Stimulated activated effector memory CD8-positive, alpha-beta T cell treated with anti-CD3 and anti-CD28 coated beads, Interleukin-12 subunit alpha, Interleukin-12 subunit beta, amount 100 ng/mL, for 72 hours (primary cell): ENCODE data around the gene ATP13A2.

Experiments used
- ATAC-seq: fragments of 150-1000 bp; cut with Tn5 transposase; 2 replicates; pipeline ENCODE4 v1.10.0; 2021
- DNase-seq, 2 donors: peaks; one replicate each; pipeline ENCODE4 v3.0.0; 2021 to 2022; ENCODE audit warnings: low spot score in 2 of 2
- H3K27ac Mint-ChIP-seq: one replicate; pipeline ENCODE4 v1.8.0; 2022; ENCODE audit warnings: mild to moderate bottlenecking, mixed read lengths
- H3K36me3 Mint-ChIP-seq: one replicate; pipeline ENCODE4 v1.8.0; 2022; ENCODE audit warnings: mild to moderate bottlenecking, mixed read lengths
- H3K4me1 Mint-ChIP-seq: one replicate; pipeline ENCODE4 v1.8.0; 2022; ENCODE audit warnings: mixed read lengths
- H3K4me3 Mint-ChIP-seq: one replicate; pipeline ENCODE4 v1.8.0; 2022; ENCODE audit warnings: mild to moderate bottlenecking, mixed read lengths
- H3K9me3 Mint-ChIP-seq: one replicate; pipeline ENCODE4 v1.8.0; 2022; ENCODE audit warnings: mixed read lengths

The ATP13A2 gene, protein sequence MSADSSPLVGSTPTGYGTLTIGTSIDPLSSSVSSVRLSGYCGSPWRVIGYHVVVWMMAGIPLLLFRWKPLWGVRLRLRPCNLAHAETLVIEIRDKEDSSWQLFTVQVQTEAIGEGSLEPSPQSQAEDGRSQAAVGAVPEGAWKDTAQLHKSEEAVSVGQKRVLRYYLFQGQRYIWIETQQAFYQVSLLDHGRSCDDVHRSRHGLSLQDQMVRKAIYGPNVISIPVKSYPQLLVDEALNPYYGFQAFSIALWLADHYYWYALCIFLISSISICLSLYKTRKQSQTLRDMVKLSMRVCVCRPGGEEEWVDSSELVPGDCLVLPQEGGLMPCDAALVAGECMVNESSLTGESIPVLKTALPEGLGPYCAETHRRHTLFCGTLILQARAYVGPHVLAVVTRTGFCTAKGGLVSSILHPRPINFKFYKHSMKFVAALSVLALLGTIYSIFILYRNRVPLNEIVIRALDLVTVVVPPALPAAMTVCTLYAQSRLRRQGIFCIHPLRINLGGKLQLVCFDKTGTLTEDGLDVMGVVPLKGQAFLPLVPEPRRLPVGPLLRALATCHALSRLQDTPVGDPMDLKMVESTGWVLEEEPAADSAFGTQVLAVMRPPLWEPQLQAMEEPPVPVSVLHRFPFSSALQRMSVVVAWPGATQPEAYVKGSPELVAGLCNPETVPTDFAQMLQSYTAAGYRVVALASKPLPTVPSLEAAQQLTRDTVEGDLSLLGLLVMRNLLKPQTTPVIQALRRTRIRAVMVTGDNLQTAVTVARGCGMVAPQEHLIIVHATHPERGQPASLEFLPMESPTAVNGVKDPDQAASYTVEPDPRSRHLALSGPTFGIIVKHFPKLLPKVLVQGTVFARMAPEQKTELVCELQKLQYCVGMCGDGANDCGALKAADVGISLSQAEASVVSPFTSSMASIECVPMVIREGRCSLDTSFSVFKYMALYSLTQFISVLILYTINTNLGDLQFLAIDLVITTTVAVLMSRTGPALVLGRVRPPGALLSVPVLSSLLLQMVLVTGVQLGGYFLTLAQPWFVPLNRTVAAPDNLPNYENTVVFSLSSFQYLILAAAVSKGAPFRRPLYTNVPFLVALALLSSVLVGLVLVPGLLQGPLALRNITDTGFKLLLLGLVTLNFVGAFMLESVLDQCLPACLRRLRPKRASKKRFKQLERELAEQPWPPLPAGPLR

DNA sequence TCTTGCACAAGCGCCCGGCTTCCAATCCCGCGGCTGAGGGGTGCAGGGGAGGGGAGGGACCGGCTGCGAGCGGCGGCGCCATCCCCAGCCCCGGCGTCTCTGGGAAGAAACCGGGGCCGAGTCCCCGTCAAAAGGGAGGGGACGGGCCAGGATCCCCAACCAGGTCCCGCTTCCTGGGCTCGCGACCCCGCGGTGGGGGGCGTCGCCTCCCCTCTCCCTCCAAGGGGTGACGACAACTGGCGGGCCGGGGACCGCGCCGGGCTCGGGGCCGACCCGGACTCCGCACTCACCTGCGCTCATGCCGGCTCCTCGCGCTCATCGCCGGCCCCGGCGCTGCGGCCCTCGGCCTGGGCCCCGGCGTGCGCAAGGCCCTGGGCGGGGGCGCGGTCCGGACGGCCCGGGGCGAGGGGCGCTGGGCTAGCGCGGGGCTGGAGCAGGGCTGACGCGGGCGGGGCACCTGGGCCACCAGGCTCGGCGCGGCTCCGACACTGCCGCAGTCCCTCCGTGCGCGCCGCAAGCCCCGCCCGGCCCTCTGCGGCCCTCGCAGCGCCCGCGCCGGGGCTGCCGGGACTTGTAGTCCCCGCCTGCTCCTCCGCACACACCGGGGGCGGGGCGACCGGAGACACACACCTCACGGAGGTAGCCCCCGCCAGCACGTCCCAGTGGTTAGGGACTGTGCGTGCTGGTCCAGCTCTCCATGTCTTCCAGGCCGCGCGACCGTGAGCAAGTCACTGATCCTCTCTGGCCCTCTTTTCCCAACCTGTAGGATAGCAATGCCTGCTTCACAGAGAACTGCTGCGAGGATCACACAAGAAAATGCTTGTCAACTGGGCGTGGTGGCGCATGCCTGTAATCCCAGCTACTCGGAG, at the start of gene ATP13A2:
ATP13A2 (minus strand) TSS at position 490 of the 869 bp plus-strand sequence; CDS start at position 300, 190 bp downstream.
- DNase-seq (peak; percentile 76 to 89), ATAC-seq (peak; percentile 99)
- Mint-ChIP-seq H3K27ac (peak within 1 kb of the TSS; percentile 67), H3K4me1 (peaks cover 29% of the 10 kb centered on the region), H3K9me3 (no peaks in the 10 kb centered on the region), H3K36me3 (no peaks in the 10 kb centered on the region), H3K4me3 (peak within 1 kb of the TSS; percentile 79)

GRCh38 chr1:17061486-17061885, 49.8 kb upstream of the ATP13A2 start:
- Mint-ChIP-seq H3K27ac (no peak overlapping the region), H3K36me3 (no peaks in the 10 kb centered on the region), H3K9me3 (no peaks in the 10 kb centered on the region), H3K4me1 (no peaks in the 10 kb centered on the region), H3K4me3 (no peak overlapping the region)
- ATAC-seq (no peak), DNase-seq (no peak)

- no peak for DNase-seq
- no peaks in the 10 kb centered on the region for H3K36me3 Mint-ChIP-seq
- no peaks in the 10 kb centered on the region for H3K4me1 Mint-ChIP-seq
Observed at GRCh38 chr1:17060306-17060749, 48.6 kb upstream of the ATP13A2 start.

DNA sequence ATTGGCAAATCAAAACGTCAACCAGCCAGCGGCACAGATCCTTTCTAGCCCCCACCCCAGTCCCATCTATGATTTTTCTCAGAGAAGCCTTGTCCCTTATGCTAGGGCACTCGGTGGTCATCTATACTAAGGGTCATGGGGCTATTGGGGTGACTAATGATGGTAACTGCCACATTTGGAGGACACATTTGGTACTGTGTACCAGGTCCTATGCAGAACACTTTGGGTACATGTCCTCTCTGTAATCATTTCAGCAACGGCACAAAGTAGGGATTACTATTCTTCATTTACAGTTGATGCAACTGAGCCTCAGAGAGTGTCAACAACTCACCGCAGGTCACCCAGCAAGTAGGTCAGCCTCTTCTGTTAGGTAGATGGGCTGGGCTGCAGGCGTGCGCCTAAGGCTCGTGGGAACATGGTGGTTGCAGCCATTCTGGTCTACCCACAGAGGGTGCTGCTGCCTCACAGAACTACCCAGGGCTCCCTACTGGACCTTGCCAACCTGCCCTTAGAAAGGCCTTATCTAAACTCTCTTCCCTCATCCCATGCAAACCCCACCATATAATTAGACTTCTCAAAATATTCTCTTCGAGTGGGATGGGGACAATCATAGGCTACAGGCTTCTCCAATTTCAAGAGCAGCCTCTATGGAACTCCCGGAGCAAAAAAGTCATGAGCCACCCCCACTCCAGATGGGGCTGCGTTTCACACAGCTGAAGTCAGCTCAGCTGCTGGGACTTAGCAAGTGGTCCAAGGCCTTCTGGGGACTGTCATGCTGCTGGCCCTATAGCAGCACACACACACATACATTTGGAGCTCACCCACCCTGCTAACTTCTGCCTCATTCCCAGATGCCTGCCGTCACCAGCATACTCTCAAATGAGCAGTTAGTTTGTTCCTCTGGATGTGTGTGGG, 47.9 kb upstream of the ATP13A2 start:
- H3K4me3 Mint-ChIP-seq: no peak overlapping the region
- no peaks in the 10 kb centered on the region for H3K9me3 Mint-ChIP-seq
- ATAC-seq (peak; percentile 88), DNase-seq (peak; percentile 24 to 63)
- H3K27ac Mint-ChIP-seq: no peak overlapping the region
- no peaks in the 10 kb centered on the region for H3K4me1 Mint-ChIP-seq
- H3K36me3 Mint-ChIP-seq: peaks cover 6% of the 10 kb centered on the region

More at GRCh38 chr1:17060306-17060749, 48.6 kb upstream of the ATP13A2 start:
- Mint-ChIP-seq H3K4me3 (no peak overlapping the region), H3K27ac (no peak overlapping the region), H3K9me3 (no peaks in the 10 kb centered on the region)
- no peak for ATAC-seq

DNA sequence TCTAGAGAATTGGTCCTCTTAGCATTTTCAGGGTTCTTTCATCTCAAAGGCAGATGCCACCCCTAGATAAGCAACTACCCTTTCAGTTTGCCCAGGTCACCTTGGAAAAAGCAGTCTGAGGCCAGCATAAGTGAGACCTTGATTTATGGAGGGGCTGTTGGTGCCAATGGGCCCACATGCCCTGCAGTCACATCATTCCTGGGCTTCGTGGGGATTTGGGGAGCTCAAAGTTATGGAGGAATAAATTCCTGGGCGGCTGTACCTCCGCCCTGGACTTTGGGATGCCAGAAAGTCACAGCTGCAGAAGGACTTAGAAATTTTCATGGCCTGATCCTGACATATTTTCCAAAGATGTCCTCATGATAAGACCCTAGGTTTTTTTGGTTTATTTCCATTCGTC, 44.8 kb upstream of the ATP13A2 start:
- H3K27ac Mint-ChIP-seq: no peak overlapping the region
- peaks cover 23% of the 10 kb centered on the region for H3K36me3 Mint-ChIP-seq
- ATAC-seq (no peak), DNase-seq (no peak)
- no peak overlapping the region for H3K4me3 Mint-ChIP-seq
- no peaks in the 10 kb centered on the region for H3K9me3 Mint-ChIP-seq
- peaks cover 11% of the 10 kb centered on the region for H3K4me1 Mint-ChIP-seq

DNA sequence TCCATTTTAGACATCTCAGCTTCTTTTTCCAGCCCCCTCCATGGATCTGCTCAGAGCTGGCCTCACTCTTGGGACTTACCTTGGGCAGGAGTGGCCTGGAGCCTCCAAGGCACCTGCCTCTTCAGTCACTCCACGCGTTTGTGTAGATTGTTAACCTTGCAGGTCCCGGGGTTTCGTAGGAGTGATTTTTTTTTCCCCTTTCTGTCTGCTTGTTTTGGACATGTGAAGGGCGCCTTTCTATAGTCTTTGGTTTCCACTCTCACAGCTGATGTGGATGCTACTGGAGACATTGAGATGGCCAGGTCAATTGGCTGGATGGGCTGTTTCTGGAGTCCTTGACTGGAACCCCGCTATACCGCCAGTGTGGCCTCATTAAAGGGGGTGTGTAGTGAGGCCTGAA, 44.1 kb upstream of the ATP13A2 start:
- H3K36me3 Mint-ChIP-seq: peaks cover 30% of the 10 kb centered on the region
- H3K4me3 Mint-ChIP-seq: no peak overlapping the region
- H3K27ac Mint-ChIP-seq: no peak overlapping the region
- no peak for ATAC-seq
- DNase-seq: no peak
- peaks cover 17% of the 10 kb centered on the region for H3K4me1 Mint-ChIP-seq
- no peaks in the 10 kb centered on the region for H3K9me3 Mint-ChIP-seq

- DNase-seq (peak; percentile 98 to 100), ATAC-seq (peak; percentile 99)
- H3K36me3 Mint-ChIP-seq: peaks cover 50% of the 10 kb centered on the region
- peak within 1 kb of the TSS; percentile 98 for H3K27ac Mint-ChIP-seq
- H3K4me3 Mint-ChIP-seq: peak within 1 kb of the TSS; percentile 95
- no peaks in the 10 kb centered on the region for H3K9me3 Mint-ChIP-seq
- peaks cover 17% of the 10 kb centered on the region for H3K4me1 Mint-ChIP-seq
Observed at GRCh38 chr1:17053685-17054410, 42.1 kb upstream of the ATP13A2 start, which contains the start of gene SDHB. SDHB (minus strand) TSS chr1:17054032; CDS start chr1:17054019, 13 bp downstream.

- H3K4me1 Mint-ChIP-seq: peaks cover 17% of the 10 kb centered on the region
- no peak for ATAC-seq
- no peaks in the 10 kb centered on the region for H3K9me3 Mint-ChIP-seq
- peak overlapping the region; percentile 98 for H3K27ac Mint-ChIP-seq
- peaks cover 56% of the 10 kb centered on the region for H3K36me3 Mint-ChIP-seq
- DNase-seq: no peak
- H3K4me3 Mint-ChIP-seq: peak overlapping the region; percentile 95
Observed at GRCh38 chr1:17053086-17053684, 41.5 kb upstream of the ATP13A2 start.

GRCh38 chr1:17052641-17053040, 40.9 kb upstream of the ATP13A2 start:
- Mint-ChIP-seq H3K4me3 (peak overlapping the region; percentile 95), H3K4me1 (peaks cover 17% of the 10 kb centered on the region), H3K27ac (no peak overlapping the region), H3K9me3 (no peaks in the 10 kb centered on the region), H3K36me3 (peaks cover 61% of the 10 kb centered on the region)
- ATAC-seq (no peak), DNase-seq (no peak)

GRCh38 chr1:17052038-17052437, 40.3 kb upstream of the ATP13A2 start:
- Mint-ChIP-seq H3K4me3 (peak overlapping the region; percentile 95), H3K9me3 (no peaks in the 10 kb centered on the region), H3K4me1 (peaks cover 17% of the 10 kb centered on the region), H3K36me3 (peaks cover 63% of the 10 kb centered on the region), H3K27ac (no peak overlapping the region)
- ATAC-seq (no peak), DNase-seq (no peak)

DNA sequence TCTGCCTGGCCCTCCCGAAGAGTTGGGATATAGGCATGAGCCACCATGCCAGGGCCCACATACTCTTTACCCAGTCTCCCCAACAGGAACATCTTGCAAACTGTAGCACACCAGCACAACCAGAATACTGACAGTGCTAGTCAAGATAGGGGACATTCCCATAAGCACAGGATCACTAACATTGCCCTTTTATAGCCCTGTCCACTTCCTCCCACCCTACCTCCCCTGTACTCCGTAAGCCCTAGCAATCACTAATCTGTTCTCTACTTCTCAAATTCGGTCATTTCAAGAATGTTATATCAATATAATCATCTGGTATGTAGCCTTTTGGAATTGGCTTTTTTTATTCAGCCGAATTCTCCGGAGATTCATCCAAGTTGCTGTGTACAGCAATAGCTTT, 36.2 kb upstream of the ATP13A2 start:
- Mint-ChIP-seq H3K36me3 (peaks cover 70% of the 10 kb centered on the region), H3K27ac (no peak overlapping the region), H3K4me3 (no peak overlapping the region), H3K4me1 (peaks cover 12% of the 10 kb centered on the region), H3K9me3 (no peaks in the 10 kb centered on the region)
- ATAC-seq (no peak), DNase-seq (no peak)

GRCh38 chr1:17046334-17046657, 34.6 kb upstream of the ATP13A2 start:
- no peak overlapping the region for H3K4me3 Mint-ChIP-seq
- no peaks in the 10 kb centered on the region for H3K9me3 Mint-ChIP-seq
- no peak overlapping the region for H3K27ac Mint-ChIP-seq
- ATAC-seq (no peak), DNase-seq (no peak)
- H3K36me3 Mint-ChIP-seq: peaks cover 83% of the 10 kb centered on the region
- H3K4me1 Mint-ChIP-seq: peaks cover 10% of the 10 kb centered on the region
